Testis (tissue), 3 donors: ENCODE results near the gene IRF7. TPM values are rescaled to one million over a fixed set of nuclear protein-coding genes. Genes with fewer than 3 reads are reported as not detected.

ENCODE experiments used
- DNase-seq: peaks from one replicate; pipeline ENCODE4 v3.0.0-alpha.2; 2019
- H3K27ac ChIP-seq, 2 donors: fragments of 200-600 bp; sonication (generic); one replicate each; pipeline ENCODE4 v1.5.1; 2019
- H3K27me3 ChIP-seq: fragments of 200-600 bp; sonication (generic); one replicate; pipeline ENCODE4 v1.5.1; 2019
- H3K36me3 ChIP-seq: fragments of 200-600 bp; sonication (generic); one replicate; pipeline ENCODE4 v1.5.1; 2017; ENCODE audit warnings: low read depth; ENCODE audit errors: missing control alignments
- H3K4me1 ChIP-seq: fragments of 200-600 bp; sonication (generic); one replicate; pipeline ENCODE4 v1.5.1; 2019
- H3K4me3 ChIP-seq, 2 donors: fragments of 200-600 bp; sonication (generic); one replicate each; pipeline ENCODE4 v1.5.1; 2017 to 2019
- H3K9me3 ChIP-seq: fragments of 200-600 bp; sonication (generic); one replicate; pipeline ENCODE4 v1.5.1; 2017
- CTCF ChIP-seq, 3 experiments: fragments of 450-650 bp in 2 of 3; fragments of 200-600 bp in 1 of 3; sonication (generic) in 1 of 3; IDR thresholded peaks; one replicate each; pipeline ENCODE4 v1.5.1; 2016 to 2019; ENCODE audit warnings: antibody characterized with exemption in 3 of 3, mild to moderate bottlenecking in 2 of 3, moderate library complexity in 1 of 3
- POLR2A ChIP-seq: fragments of 450-650 bp; IDR thresholded peaks from one replicate; pipeline ENCODE4 v1.6.1; 2017; ENCODE audit warnings: antibody characterized with exemption, mild to moderate bottlenecking, moderate library complexity
- WGBS, 2 donors: methylation state at CpG; one replicate each; pipeline ENCODE4 v1.1.5; 2018; 5-methylcytosine and 5-hydroxymethylcytosine counted together
- intact Hi-C: fragments of 100-400 bp; cut with DNase I; formaldehyde crosslinking; loops from one replicate; pipeline ENCODE4 v1.15.1; 2023; ENCODE audit warnings: low total_unique reads
- polyA plus RNA-seq: library from polyadenylated mRNA; stranded (reverse); fragments of 350-450 nt; fragmentation: Illumina TruSeq; extraction: RNeasy Lipid Tissue Mini Kit (QIAGEN cat#74804); gene quantifications from one replicate; pipeline ENCODE4 v1.2.3, GENCODE V29; 2014; ENCODE audit warnings: low read depth, low replicate concordance; ENCODE audit not compliant: insufficient read depth
- total RNA-seq, 2 donors: library from RNA; depleted of rRNA; stranded (reverse); fragments of >200 nt; gene quantifications; one replicate each; pipeline ENCODE4 v1.2.3, GENCODE V29; 2016

Gene IRF7
- total and polyA plus RNA-seq, 3 donors from 2014 or later: 9.9 to 30.1 (median 13.0) TPM

- no peak for DNase-seq
Measured at GRCh38 chr11:624705-625635, 9.2 kb upstream of the IRF7 start, which contains the start of gene CDHR5. Gene CDHR5 (minus strand): TSS chr11:624955. CDS start chr11:624902, 53 bp downstream.

GRCh38 chr11:623999-624704 is 8.4 kb upstream of the IRF7 start:
- H3K27ac ChIP-seq: no peak overlapping the region
- H3K4me1 ChIP-seq: no peaks in the 10 kb centered on the region
- WGBS, 2 donors: 89 to 92% methylated on average over 21 to 25 of the region's 25 CpGs
- no peaks in the 10 kb centered on the region for H3K36me3 ChIP-seq
- H3K27me3 ChIP-seq: no peaks in the 10 kb centered on the region
- no peaks in the 10 kb centered on the region for H3K9me3 ChIP-seq
- no peak for DNase-seq
- H3K4me3 ChIP-seq: no peak overlapping the region
- intact Hi-C loops: no loop called here
- TF ChIP-seq CTCF (IDR thresholded peaks at IDR 0.05): no peak
- no peak for TF ChIP-seq POLR2A

More at GRCh38 chr11:624705-625635, 9.2 kb upstream of the IRF7 start, which contains the start of gene CDHR5:
- Histone ChIP-seq H3K27ac (no peak within 1 kb of the TSS), H3K4me3 (no peak within 1 kb of the TSS), H3K4me1 (no peaks in the 10 kb centered on the region), H3K9me3 (no peaks in the 10 kb centered on the region), H3K27me3 (no peaks in the 10 kb centered on the region), H3K36me3 (no peaks in the 10 kb centered on the region)
- intact Hi-C loops: no loop called here
- TF ChIP-seq CTCF (IDR thresholded peaks at IDR 0.05) (no peak), POLR2A (no peak)
- 80 to 82% methylated on average over 3 to 32 of the region's 33 CpGs for WGBS, 2 donors

GRCh38 chr11:623349-623869 is 7.7 kb upstream of the IRF7 start:
- intact Hi-C loops: no loop called here
- Histone ChIP-seq H3K9me3 (no peaks in the 10 kb centered on the region), H3K36me3 (no peaks in the 10 kb centered on the region), H3K4me3 (no peak overlapping the region), H3K4me1 (no peaks in the 10 kb centered on the region), H3K27me3 (no peaks in the 10 kb centered on the region), H3K27ac (no peak overlapping the region)
- DNase-seq: no peak
- 86 to 90% methylated on average over 14 to 15 of the region's 15 CpGs for WGBS, 2 donors
- TF ChIP-seq CTCF (IDR thresholded peaks at IDR 0.05) (no peak), POLR2A (no peak)

- 88 to 92% methylated on average over 27 of the region's 27 CpGs for WGBS, 2 donors
- Histone ChIP-seq H3K27me3 (no peaks in the 10 kb centered on the region), H3K4me3 (no peak overlapping the region), H3K4me1 (no peaks in the 10 kb centered on the region), H3K36me3 (no peaks in the 10 kb centered on the region), H3K27ac (no peak overlapping the region), H3K9me3 (no peaks in the 10 kb centered on the region)
- TF ChIP-seq POLR2A: no peak
- TF ChIP-seq CTCF (IDR thresholded peaks at IDR 0.05): no peak
- DNase-seq: no peak
- intact Hi-C loops: no loop called here
Measured at GRCh38 chr11:621838-622237, 6.1 kb upstream of the IRF7 start.
